Raji (cell line): ENCODE measurements around the gene USP17L18.
"Not testable (repeated sequence)": the region's sequence is repeated elsewhere in the genome, so short reads cannot be mapped to it uniquely, and the experiment has no call there.

ENCODE experiments used
- POLR2A ChIP-seq: IDR thresholded peaks from 2 replicates; pipeline ENCODE4 v1.6.1; 2011; ENCODE audit warnings: low read depth, low read length, control low read depth; ENCODE audit not compliant: insufficient read depth

Gene USP17L18

GRCh38 chr4:9247953-9248680 lies at the start of gene USP17L18:
Gene USP17L18, plus strand, starts transcription at chr4:9248630. Its CDS starts 0 bp downstream, at chr4:9248630.
- not testable (repeated sequence) for TF ChIP-seq POLR2A

DNA sequence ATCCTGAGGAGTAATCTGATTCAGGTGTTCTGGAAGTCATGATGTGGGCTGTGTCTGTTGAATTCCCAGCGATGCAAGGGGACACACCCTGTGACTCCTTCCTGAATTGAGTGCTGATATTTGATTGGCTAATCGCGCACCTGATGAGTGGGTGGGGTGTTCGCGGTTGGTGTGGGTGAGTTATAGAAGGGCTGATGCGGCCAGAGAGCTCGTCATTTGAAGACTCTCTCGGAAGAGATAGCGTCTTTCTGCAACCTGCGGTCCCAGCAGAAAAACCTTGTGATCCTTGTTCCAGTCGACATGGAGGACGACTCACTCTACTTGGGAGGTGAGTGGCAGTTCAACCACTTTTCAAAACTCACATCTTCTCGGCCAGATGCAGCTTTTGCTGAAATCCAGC lies 38.1 kb upstream of the USP17L18 start, which contains the start of gene USP17L10:
USP17L10 (plus strand) TSS at position 301 of the 400 bp plus-strand sequence; CDS start at position 301, 0 bp downstream.
- TF ChIP-seq POLR2A, result not testable (repeated sequence)

DNA sequence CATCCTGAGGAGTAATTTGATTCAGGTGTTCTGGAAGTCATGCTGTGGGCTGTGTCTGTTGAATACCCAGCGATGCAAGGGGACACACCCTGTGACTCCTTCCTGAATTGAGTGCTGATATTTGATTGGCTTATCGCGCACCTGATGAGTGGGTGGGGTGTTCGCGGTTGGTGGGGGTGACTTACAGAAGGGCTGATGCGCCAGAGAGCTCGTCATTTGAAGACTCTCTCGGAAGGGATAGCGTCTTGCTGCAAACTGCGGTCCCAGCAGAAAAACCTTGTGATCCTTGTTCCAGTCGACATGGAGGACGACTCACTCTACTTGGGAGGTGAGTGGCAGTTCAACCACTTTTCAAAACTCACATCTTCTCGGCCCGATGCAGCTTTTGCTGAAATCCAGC lies 33.3 kb upstream of the USP17L18 start, which contains the start of gene USP17L11:
USP17L11 (plus strand) TSS at position 301 of the 400 bp plus-strand sequence; CDS start at position 301, 0 bp downstream.
- TF ChIP-seq POLR2A, result not testable (repeated sequence)

DNA sequence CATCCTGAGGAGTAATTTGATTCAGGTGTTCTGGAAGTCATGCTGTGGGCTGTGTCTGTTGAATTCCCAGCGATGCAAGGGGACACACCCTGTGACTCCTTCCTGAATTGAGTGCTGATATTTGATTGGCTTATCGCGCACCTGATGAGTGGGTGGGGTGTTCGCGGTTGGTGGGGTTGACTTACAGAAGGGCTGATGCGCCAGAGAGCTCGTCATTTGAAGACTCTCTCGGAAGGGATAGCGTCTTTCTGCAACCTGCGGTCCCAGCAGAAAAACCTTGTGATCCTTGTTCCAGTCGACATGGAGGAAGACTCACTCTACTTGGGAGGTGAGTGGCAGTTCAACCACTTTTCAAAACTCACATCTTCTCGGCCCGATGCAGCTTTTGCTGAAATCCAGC lies 28.6 kb upstream of the USP17L18 start, which contains the start of gene USP17L12:
USP17L12 (plus strand) TSS at position 301 of the 400 bp plus-strand sequence; CDS start at position 301, 0 bp downstream.
- not testable (repeated sequence) for TF ChIP-seq POLR2A

DNA sequence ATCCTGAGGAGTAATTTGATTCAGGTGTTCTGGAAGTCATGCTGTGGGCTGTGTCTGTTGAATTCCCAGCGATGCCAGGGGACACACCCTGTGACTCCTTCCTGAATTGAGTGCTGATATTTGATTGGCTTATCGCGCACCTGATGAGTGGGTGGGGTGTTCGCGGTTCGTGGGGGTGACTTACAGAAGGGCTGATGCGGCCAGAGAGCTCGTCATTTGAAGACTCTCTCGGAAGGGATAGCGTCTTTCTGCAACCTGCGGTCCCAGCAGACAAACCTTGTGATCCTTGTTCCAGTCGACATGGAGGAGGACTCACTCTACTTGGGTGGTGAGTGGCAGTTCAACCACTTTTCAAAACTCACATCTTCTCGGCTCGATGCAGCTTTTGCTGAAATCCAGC lies 23.8 kb upstream of the USP17L18 start, which contains the start of gene USP17L13:
USP17L13 (plus strand) TSS at position 301 of the 400 bp plus-strand sequence; CDS start at position 301, 0 bp downstream.
- not testable (repeated sequence) for TF ChIP-seq POLR2A

DNA sequence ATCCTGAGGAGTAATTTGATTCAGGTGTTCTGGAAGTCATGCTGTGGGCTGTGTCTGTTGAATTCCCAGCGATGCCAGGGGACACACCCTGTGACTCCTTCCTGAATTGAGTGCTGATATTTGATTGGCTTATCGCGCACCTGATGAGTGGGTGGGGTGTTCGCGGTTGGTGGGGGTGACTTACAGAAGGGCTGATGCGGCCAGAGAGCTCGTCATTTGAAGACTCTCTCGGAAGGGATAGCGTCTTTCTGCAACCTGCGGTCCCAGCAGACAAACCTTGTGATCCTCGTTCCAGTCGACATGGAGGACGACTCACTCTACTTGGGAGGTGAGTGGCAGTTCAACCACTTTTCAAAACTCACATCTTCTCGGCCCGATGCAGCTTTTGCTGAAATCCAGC lies 14.3 kb upstream of the USP17L18 start, which contains the start of gene USP17L15:
USP17L15 (plus strand) TSS at position 301 of the 400 bp plus-strand sequence; CDS start at position 301, 0 bp downstream.
- not testable (repeated sequence) for TF ChIP-seq POLR2A

GRCh38 chr4:9243579-9243978 lies 4.9 kb upstream of the USP17L18 start, which contains the start of gene USP17L17:
Gene USP17L17, plus strand, starts transcription at chr4:9243879. Its CDS starts 0 bp downstream, at chr4:9243879.
- not testable (repeated sequence) for TF ChIP-seq POLR2A

GRCh38 chr4:9253078-9253477 lies 4.6 kb downstream of the USP17L18 start, which contains the start of gene USP17L19:
Gene USP17L19, plus strand, starts transcription at chr4:9253378. Its CDS starts 0 bp downstream, at chr4:9253378.
- not testable (repeated sequence) for TF ChIP-seq POLR2A

GRCh38 chr4:9257824-9258223 lies 9.4 kb downstream of the USP17L18 start, which contains the start of gene USP17L20:
Gene USP17L20, plus strand, starts transcription at chr4:9258124. Its CDS starts 0 bp downstream, at chr4:9258124.
- not testable (repeated sequence) for TF ChIP-seq POLR2A

GRCh38 chr4:9262572-9262971 lies 14.1 kb downstream of the USP17L18 start, which contains the start of gene USP17L21:
Gene USP17L21, plus strand, starts transcription at chr4:9262872. Its CDS starts 0 bp downstream, at chr4:9262872.
- not testable (repeated sequence) for TF ChIP-seq POLR2A

DNA sequence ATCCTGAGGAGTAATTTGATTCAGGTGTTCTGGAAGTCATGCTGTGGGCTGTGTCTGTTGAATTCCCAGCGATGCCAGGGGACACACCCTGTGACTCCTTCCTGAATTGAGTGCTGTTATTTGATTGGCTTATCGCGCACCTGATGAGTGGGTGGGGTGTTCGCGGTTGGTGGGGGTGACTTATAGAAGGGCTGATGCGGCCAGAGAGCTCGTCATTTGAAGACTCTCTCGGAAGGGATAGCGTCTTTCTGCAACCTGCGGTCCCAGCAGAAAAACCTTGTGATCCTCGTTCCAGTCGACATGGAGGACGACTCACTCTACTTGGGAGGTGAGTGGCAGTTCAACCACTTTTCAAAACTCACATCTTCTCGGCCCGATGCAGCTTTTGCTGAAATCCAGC lies 18.9 kb downstream of the USP17L18 start, which contains the start of gene USP17L22:
USP17L22 (plus strand) TSS at position 301 of the 400 bp plus-strand sequence; CDS start at position 301, 0 bp downstream.
- TF ChIP-seq POLR2A, result not testable (repeated sequence)
